Measurements from ENCODE around the gene KIAA1755. TPM values are rescaled to one million over a fixed set of nuclear protein-coding genes. Genes with fewer than 3 reads are reported as not detected.

Gene KIAA1755
- total and polyA plus RNA-seq, 9 of the 15 experiments (the other 6 are each of a cell fraction or from before 2014, with no cell fraction given): not detected

DNA sequence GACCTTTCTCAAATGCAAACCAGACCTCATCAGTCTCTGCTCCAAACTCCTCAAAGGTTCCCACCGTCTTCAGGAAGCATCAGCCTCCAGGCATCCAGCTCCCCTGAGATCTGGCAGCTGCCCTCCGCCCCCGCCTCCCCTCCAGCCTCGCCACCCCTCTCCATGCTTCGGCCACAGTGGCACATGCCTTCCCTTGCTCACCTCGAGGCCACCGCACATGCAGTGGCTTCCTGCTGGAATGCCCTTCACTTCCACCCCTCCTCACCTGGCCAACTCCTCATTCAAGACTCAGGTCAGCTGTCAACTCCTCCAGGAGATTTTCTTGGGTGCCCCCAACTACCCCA, 13.4 kb downstream of the KIAA1755 start (continued):
- TF ChIP-seq L3MBTL2 (IDR thresholded peaks at IDR 0.05) (no peak), ZNF232 (CRISPR knock-in tag; IDR thresholded peaks at IDR 0.05) (no peak), ZSCAN32 (CRISPR knock-in tag; IDR thresholded peaks at IDR 0.05) (no peak)
- TF ChIP-seq, protein P1, sequence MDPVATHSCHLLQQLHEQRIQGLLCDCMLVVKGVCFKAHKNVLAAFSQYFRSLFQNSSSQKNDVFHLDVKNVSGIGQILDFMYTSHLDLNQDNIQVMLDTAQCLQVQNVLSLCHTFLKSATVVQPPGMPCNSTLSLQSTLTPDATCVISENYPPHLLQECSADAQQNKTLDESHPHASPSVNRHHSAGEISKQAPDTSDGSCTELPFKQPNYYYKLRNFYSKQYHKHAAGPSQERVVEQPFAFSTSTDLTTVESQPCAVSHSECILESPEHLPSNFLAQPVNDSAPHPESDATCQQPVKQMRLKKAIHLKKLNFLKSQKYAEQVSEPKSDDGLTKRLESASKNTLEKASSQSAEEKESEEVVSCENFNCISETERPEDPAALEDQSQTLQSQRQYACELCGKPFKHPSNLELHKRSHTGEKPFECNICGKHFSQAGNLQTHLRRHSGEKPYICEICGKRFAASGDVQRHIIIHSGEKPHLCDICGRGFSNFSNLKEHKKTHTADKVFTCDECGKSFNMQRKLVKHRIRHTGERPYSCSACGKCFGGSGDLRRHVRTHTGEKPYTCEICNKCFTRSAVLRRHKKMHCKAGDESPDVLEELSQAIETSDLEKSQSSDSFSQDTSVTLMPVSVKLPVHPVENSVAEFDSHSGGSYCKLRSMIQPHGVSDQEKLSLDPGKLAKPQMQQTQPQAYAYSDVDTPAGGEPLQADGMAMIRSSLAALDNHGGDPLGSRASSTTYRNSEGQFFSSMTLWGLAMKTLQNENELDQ (CRISPR knock-in tag; IDR thresholded peaks at IDR 0.05; ENCODE audit: borderline replicate concordance): no peak

DNA sequence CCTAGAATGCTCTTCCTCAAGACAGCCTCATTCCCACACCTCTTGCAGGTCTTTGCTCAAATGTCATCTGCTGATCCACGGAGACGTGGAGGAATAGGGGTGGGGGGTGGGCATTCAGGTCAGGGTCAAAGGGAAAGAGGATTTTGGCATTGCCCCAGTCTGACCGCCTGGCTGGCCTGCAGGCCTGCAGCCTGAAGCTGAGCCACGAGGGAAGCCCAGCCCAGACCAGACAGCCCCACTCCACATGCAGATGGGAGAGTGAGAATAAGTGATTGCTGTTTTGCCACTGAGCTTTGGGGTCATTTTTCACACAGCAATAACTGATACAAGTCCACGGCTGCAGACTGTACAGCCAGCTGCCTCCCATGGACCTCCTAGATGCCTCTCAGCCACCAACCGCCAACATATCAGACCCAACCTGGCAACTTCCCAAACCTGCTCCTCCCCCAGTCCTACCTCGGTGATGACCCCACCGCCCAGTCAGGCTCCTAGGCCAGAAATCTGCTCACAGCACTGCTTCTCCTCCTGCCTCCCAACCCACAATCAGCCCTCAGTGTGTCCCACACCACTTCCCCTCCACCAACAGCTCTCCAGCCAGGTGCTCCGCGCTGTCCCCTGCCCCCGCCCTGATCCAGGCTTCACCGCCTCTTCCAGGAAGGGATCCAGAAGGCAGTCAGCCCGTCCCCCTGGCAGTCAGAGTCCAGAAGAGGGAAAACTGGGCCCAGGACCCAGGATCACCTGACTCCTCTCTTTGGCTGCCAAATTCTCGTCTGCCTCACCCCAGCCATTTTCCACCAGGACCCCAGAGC, 14.0 kb downstream of the KIAA1755 start:
- Histone ChIP-seq H3K79me2 (ENCODE audit: control insufficient read depth, insufficient read depth, low read length) (no peaks in the 10 kb centered on the region), H3K36me3 (ENCODE audit: control insufficient read depth, insufficient read depth, low read length) (no peaks in the 10 kb centered on the region), H3K27ac (ENCODE audit: extremely low read depth, low read depth, low read length) (no peak overlapping the region), H2AFZ (ENCODE audit: low read depth, low read length) (no peak overlapping the region), H3K9ac (ENCODE audit: insufficient read depth in 1 of 2, low read depth in 2 of 2, low read length in 2 of 2) (no peak overlapping the region), H3K4me1 (replicated peaks in 1 of 2; ENCODE audit: control insufficient read depth in 2 of 2, insufficient read depth in 2 of 2, low read length in 2 of 2) (no peaks in the 10 kb centered on the region; a peak in 1 of 5 replicates), H3K4me3 (no peak overlapping the region), H3K9me1 (ENCODE audit: control insufficient read depth, insufficient read depth, low read length) (no peaks in the 10 kb centered on the region), H3K27me3 (ENCODE audit: control insufficient read depth in 2 of 2, insufficient read depth in 2 of 2, low read length in 2 of 2) (peaks cover 0 to 6% of the 10 kb centered on the region in 2 experiments; a peak in 1 of 5 replicates), H3K4me2 (ENCODE audit: insufficient read depth, low read length) (no peak overlapping the region), H3K9me3 (replicated peaks; ENCODE audit: control insufficient read depth, insufficient read depth, low read depth, low read length) (peaks cover 20% of the 10 kb centered on the region), H4K20me1 (replicated peaks; ENCODE audit: control insufficient read depth, insufficient read depth, low read length) (no peaks in the 10 kb centered on the region)
- CTCF ChIA-PET (ENCODE audit: low intra/inter-chr PET ratio): no interaction called here
- 4% methylated on average over 8 of the region's 14 CpGs for WGBS (ENCODE audit: insufficient coverage, low coverage, missing lambda C conversion rate)
- DNase-seq (ENCODE audit: extremely low read depth in 1 of 4, low spot score in 3 of 4) (no peak), FAIRE-seq (no peak), ATAC-seq (no peak)
- BruUV-seq (replicated peaks): no TSS peak
- intact Hi-C loops (cut with micrococcal nuclease): no loop called here
- in situ Hi-C loops (cut with MboI): no loop called here
- TF ChIP-seq NFIC (IDR thresholded peaks at IDR 0.05) (0 out of 2 replicates have a peak, but pooled peaks have one; percentile 11), ZNF384 (IDR thresholded peaks at IDR 0.05; ENCODE audit: low read depth, low read length) (no peak)
- POLR2A ChIA-PET: interaction anchor here (0.5 to 0.8 kb wide), 2 partner anchors 13 to 87 kb away, joined by 3 read pairs; no protein-coding TSS in a partner anchor

All from K562 (cell line).